GM12878 (cell line): ENCODE measurements around the gene SYCP3. TPM values are rescaled to one million over a fixed set of nuclear protein-coding genes. Genes with fewer than 3 reads are reported as not detected.

Experiments used
- ATAC-seq: fragments of 200-7000 bp; cut with Tn5 transposase; 3 replicates; pipeline ENCODE4 v1.9.1; 2020; ENCODE audit warnings: mild to moderate bottlenecking, moderate library complexity
- BruUV-seq: library from RNA; stranded (reverse); fragments of 400-500 nt; replicated peaks from 2 replicates; lab custom pipeline; 2021; lab: Mats Ljungman, UMichigan
- CTCF ChIA-PET: fragments of 300-600 bp; sonication (Branson Sonifier 250); formaldehyde crosslinking; extraction: SDS; loops from one replicate; lab custom pipeline; 2021; ENCODE audit warnings: inconsistent platforms; lab: Yijun Ruan, JAX
- POLR2A ChIA-PET: fragments of 350-600 bp; formaldehyde crosslinking; extraction: SDS; loops from one replicate; lab custom pipeline; 2021; ENCODE audit warnings: inconsistent platforms; lab: Charles Lee
- RAD21 ChIA-PET: fragments of 300-600 bp; sonication (Branson Sonifier 250); formaldehyde crosslinking; loops from one replicate; lab custom pipeline; 2023; ENCODE audit warnings: antibody characterized with exemption; ENCODE audit not compliant: unreplicated experiment; lab: Charles Lee
- SMC1A ChIA-PET: fragments of 300-600 bp; sonication (Branson Sonifier 250); formaldehyde crosslinking; loops from one replicate; lab custom pipeline; 2023; ENCODE audit not compliant: unreplicated experiment, uncharacterized antibody; lab: Charles Lee
- DNase-seq: peaks from one replicate; pipeline ENCODE4 v3.0.0-alpha.2; 2011; ENCODE audit warnings: low read depth, low spot score
- FAIRE-seq: peaks from 3 replicates; lab custom pipeline; 2011; peaks lifted over from hg19 to GRCh38; lab: Jason Lieb, UNC
- H2AFZ ChIP-seq: 2 replicates; pipeline ENCODE4 v1.6.0; 2011; ENCODE audit warnings: low read depth, low read length, control low read depth; ENCODE audit not compliant: control insufficient read depth
- H3K27ac ChIP-seq: 2 replicates; pipeline ENCODE4 v1.5.1; 2011; ENCODE audit warnings: control low read depth; ENCODE audit not compliant: control insufficient read depth, insufficient read depth
- H3K27me3 ChIP-seq, 2 experiments: replicated peaks in 1 of 2; 2 replicates each; pipeline versions ENCODE4 v1.6.0 to v1.6.1; 2011; ENCODE audit warnings: low read length in 1 of 2; ENCODE audit not compliant: control insufficient read depth in 2 of 2, insufficient read depth in 2 of 2
- H3K36me3 ChIP-seq, 2 experiments: 2 replicates each; pipeline ENCODE4 v1.5.1; 2011; ENCODE audit warnings: low read length in 1 of 2; ENCODE audit not compliant: control insufficient read depth in 2 of 2, insufficient read depth in 2 of 2
- H3K4me1 ChIP-seq: 2 replicates; pipeline ENCODE4 v1.6.1; 2011; ENCODE audit warnings: mild to moderate bottlenecking, low read length, moderate library complexity, mixed read lengths; ENCODE audit not compliant: control insufficient read depth, insufficient read depth
- H3K4me2 ChIP-seq: 2 replicates; pipeline ENCODE4 v1.6.0; 2011; ENCODE audit warnings: control low read depth; ENCODE audit not compliant: control insufficient read depth, insufficient read depth
- H3K4me3 ChIP-seq: fragments of 200-600 bp; sonication (generic); 2 replicates; pipeline ENCODE4 v1.5.1; 2016
- H3K79me2 ChIP-seq: 2 replicates; pipeline ENCODE4 v1.6.0; 2011; ENCODE audit warnings: low read length; ENCODE audit not compliant: control insufficient read depth, insufficient read depth
- H3K9ac ChIP-seq: 2 replicates; pipeline ENCODE4 v1.8.0; 2011; ENCODE audit warnings: low read length, control low read depth, mixed read lengths; ENCODE audit not compliant: control insufficient read depth, insufficient read depth
- H3K9me3 ChIP-seq: replicated peaks from 3 replicates; pipeline ENCODE4 v1.5.1; 2011; ENCODE audit warnings: mild to moderate bottlenecking, low read length; ENCODE audit not compliant: control insufficient read depth, insufficient read depth
- H4K20me1 ChIP-seq: 2 replicates; pipeline ENCODE4 v1.6.0; 2011; ENCODE audit not compliant: control insufficient read depth, insufficient read depth
- ASH2L ChIP-seq: fragments of 300-600, 200-600 bp; sonication (generic); IDR thresholded peaks from 2 replicates; pipeline ENCODE4 v1.6.1; 2017; ENCODE audit warnings: low read depth, mild to moderate bottlenecking, borderline replicate concordance
- BCL11A ChIP-seq: IDR thresholded peaks from 2 replicates; pipeline ENCODE4 v1.6.1; 2011; ENCODE audit warnings: low read depth, low read length
- CBX5 ChIP-seq: sonication (generic); IDR thresholded peaks from 2 replicates; pipeline ENCODE4 v1.6.1; 2016; ENCODE audit warnings: low read depth, moderate library complexity, mild to moderate bottlenecking, inconsistent platforms
- CHD1 ChIP-seq: IDR thresholded peaks from 2 replicates; pipeline ENCODE4 v1.6.1; 2012; ENCODE audit warnings: low read depth, low read length, improper control_type of control experiment
- CREB1 ChIP-seq: IDR thresholded peaks from 2 replicates; pipeline ENCODE4 v1.6.1; 2012; ENCODE audit warnings: low read depth, mild to moderate bottlenecking, inconsistent platforms
- CREM ChIP-seq: IDR thresholded peaks from 2 replicates; pipeline ENCODE4 v1.6.1; 2014; ENCODE audit warnings: antibody characterized with exemption, low read depth
- EZH2 ChIP-seq: IDR thresholded peaks from 2 replicates; pipeline ENCODE4 v1.6.1; 2012; ENCODE audit warnings: low read depth, mild to moderate bottlenecking, control low read depth, inconsistent platforms, low read length, borderline replicate concordance; ENCODE audit not compliant: control insufficient read depth
- KAT2A ChIP-seq: conservative IDR thresholded peaks from 2 replicates; pipeline ENCODE4 v1.6.1; 2011; ENCODE audit warnings: low read depth, low read length; ENCODE audit not compliant: control insufficient read depth
- LARP7 ChIP-seq: fragments of 450-650 bp; IDR thresholded peaks from 2 replicates; pipeline ENCODE4 v1.6.1; 2017; ENCODE audit warnings: mild to moderate bottlenecking
- MEF2A ChIP-seq: IDR thresholded peaks from 2 replicates; pipeline ENCODE4 v1.6.1; 2011; ENCODE audit warnings: low read depth, mild to moderate bottlenecking, low read length, moderate library complexity; ENCODE audit not compliant: insufficient read depth
- NFIC ChIP-seq: IDR thresholded peaks from 2 replicates; pipeline ENCODE4 v1.6.1; 2012; ENCODE audit warnings: low read depth, mild to moderate bottlenecking, inconsistent platforms, low read length, moderate library complexity
- NR2C1 ChIP-seq: fragments of 450-650 bp; IDR thresholded peaks from 2 replicates; pipeline ENCODE4 v1.6.1; 2017; ENCODE audit warnings: antibody characterized with exemption, mild to moderate bottlenecking, moderate library complexity
- SIN3A ChIP-seq: IDR thresholded peaks from 2 replicates; pipeline ENCODE4 v1.6.1; 2012; ENCODE audit warnings: low read depth, low read length, improper control_type of control experiment
- SREBF1 ChIP-seq: IDR thresholded peaks from 2 replicates; pipeline ENCODE4 v1.6.1; 2012; ENCODE audit warnings: mild to moderate bottlenecking, low read length
- TCF7 ChIP-seq: IDR thresholded peaks from 2 replicates; pipeline ENCODE4 v1.6.1; 2014; ENCODE audit warnings: antibody characterized with exemption, borderline replicate concordance
- WGBS: methylation state at CpG from one replicate; pipeline ENCODE4 v1.1.6; 2016; ENCODE audit warnings: low lambda C conversion rate; ENCODE audit not compliant: insufficient replicate concordance, insufficient coverage; ENCODE audit errors: missing lambda C conversion rate; 5-methylcytosine and 5-hydroxymethylcytosine counted together
- in situ Hi-C: fragments of 300-500 bp; cut with MboI; formaldehyde crosslinking; loops from 9 replicates; pipeline ENCODE4 v1.14.3; 2018; ENCODE audit warnings: mixed read lengths
- intact Hi-C: fragments of 100-400 bp; cut with micrococcal nuclease; formaldehyde crosslinking; loops from one replicate; pipeline ENCODE4 v1.14.2; 2022; ENCODE audit not compliant: unreplicated experiment
- polyA plus RNA-seq, 11 experiments: library from polyadenylated mRNA; depleted of rRNA in 4 of 11; unstranded in 6 of 11; stranded (reverse) in 5 of 11; fragments of >200 nt; fragmentation: Nextera tagmentation in 4 of 11; fragmentation: Illumina TruSeq in 1 of 11; extraction: Ambion mirVana in 4 of 11; extraction: Trizol in 1 of 11; gene quantifications; 1 replicate in 1 of 11; 2 replicates in 10 of 11; pipeline versions ENCODE4 v1.2.1 to v1.2.3, GENCODE V29; 2011 to 2016; ENCODE audit warnings: inconsistent platforms in 2 of 11, missing spikeins in 2 of 11, low read depth in 1 of 11
- total RNA-seq, 4 experiments: library from RNA; depleted of rRNA in 3 of 4; stranded (reverse); fragments of >200 nt in 3 of 4; fragmentation: Illumina TruSeq in 1 of 4; extraction: Trizol in 1 of 4; gene quantifications; 2 replicates each; pipeline versions ENCODE4 v1.2.1 to v1.2.3, GENCODE V29; 2013 to 2021

The SYCP3 gene
- total and polyA plus RNA-seq, 10 of the 15 experiments (the other 5 are each of a cell fraction or from before 2014, with no cell fraction given): 0.08 to 0.58 (median 0.21) TPM

DNA sequence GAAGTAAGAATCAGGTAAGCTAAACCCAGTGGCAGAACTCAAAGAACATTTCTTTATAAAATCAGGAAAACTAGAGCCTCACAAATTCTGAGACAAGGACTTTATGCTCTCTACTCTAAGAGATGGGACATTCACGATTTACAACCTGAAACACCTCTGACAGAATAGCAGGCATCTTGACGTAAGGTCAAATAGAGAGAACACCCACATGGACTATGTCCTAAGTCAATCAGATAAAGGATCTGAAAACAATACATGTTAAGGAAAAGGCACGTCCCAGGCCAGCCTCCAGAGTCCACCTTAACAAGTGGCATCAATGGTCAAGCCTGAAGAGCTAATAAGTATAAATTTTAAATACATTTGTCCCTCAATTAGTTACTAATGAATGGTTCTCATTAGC lies 39.9 kb upstream of the SYCP3 start:
- SMC1A ChIA-PET: interaction anchor here (0.6 to 4.0 kb wide), 6 partner anchors 34 to 933 kb away, joined by 3 to 30 read pairs (median 9); partner anchors contain the start of gene GNPTAB
- Histone ChIP-seq H3K4me1 (no peaks in the 10 kb centered on the region), H2AFZ (no peak overlapping the region), H3K27me3 (no peaks in the 10 kb centered on the region), H3K9me3 (no peaks in the 10 kb centered on the region), H3K79me2 (no peaks in the 10 kb centered on the region), H3K4me3 (no peak overlapping the region), H3K36me3 (peaks cover 3 to 9% of the 10 kb centered on the region in 2 experiments; a peak in 3 of 4 replicates), H3K9ac (no peak overlapping the region), H3K4me2 (no peak overlapping the region), H3K27ac (no peak overlapping the region), H4K20me1 (no peaks in the 10 kb centered on the region)
- no peak for FAIRE-seq
- RAD21 ChIA-PET: interaction anchor here (0.6 to 2.4 kb wide), 3 partner anchors 49 to 923 kb away, joined by 7 to 14 read pairs (median 11); partner anchors contain the start of gene GNPTAB
- WGBS: 78% methylated on average over 3 of the region's 3 CpGs
- TF ChIP-seq EZH2 (no peak), BCL11A (no peak), TCF7 (no peak), NFIC (no peak), KAT2A (no peak), CREM (no peak), CREB1 (no peak), ASH2L (no peak), SIN3A (no peak), MEF2A (no peak), LARP7 (no peak), SREBF1 (no peak), NR2C1 (no peak), CBX5 (no peak), CHD1 (no peak)
- DNase-seq: no peak
- BruUV-seq: no TSS peak
- ATAC-seq: no peak
- CTCF ChIA-PET: interaction anchor here (0.8 to 7.6 kb wide), 8 partner anchors 14 to 364 kb away, joined by 3 to 63 read pairs (median 8); partner anchors contain the start of gene GNPTAB
- POLR2A ChIA-PET: interaction anchor here (0.5 to 0.9 kb wide), 2 partner anchors 11 to 46 kb away, joined by 3 read pairs; no protein-coding TSS in a partner anchor
- in situ Hi-C loops (loop anchor here (10.0 kb wide), 1 partner anchor 56 kb away; the partner anchor contains the start of gene GNPTAB), intact Hi-C loops (loop anchor here (10.0 kb wide), 2 partner anchors 286 to 1036 kb away; partner anchors contain the start of gene WASHC3)
